ENCODE results near the gene CHI3L1.

Gene CHI3L1

DNA sequence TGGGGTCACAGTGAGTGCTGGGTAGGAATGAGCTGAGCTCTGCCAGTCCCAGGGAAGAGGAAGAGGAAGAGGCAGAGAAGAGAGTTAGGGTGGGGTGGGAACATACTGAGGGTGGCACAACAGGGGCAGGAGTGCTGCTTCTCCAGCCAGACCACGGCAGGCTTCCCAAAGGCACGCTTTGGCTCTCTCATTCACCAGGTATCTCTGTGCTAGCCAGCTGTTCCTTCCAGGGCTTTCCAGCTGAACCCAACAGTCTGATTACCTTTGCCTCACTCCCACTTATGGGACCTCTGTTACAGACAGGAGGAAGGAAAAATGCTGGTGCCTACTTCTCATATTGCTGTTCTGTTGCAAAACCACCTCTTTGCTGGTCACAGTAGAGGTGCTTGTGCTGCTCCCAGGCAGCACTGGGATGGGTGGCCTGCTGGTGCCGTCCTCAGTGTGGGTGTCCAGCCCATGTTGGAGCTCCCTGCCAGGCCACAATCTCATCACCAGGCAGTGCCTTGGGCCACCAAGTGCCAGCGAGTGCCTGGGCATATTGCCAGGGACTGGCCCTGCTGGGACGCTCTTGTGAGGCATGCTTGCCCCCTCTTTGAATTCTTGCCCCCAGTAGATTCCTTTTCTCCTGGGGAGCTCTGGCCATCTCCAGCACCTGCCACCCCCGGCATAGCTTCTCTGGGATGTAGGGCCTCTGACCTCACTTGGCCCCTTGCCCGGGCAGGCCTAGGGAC lies 56.8 kb downstream of the CHI3L1 start:
- peak; percentile 6 for DNase-seq

All from 8988T (cell line).